BLaER1 (cell line): ENCODE measurements around the gene RGSL1.

Experiments used
- H3K27ac ChIP-seq: shearing (Covaris generic); formaldehyde crosslinking; 2 replicates; pipeline ENCODE4 v1.8.1; 2022
- H3K27me3 ChIP-seq: shearing (Covaris generic); formaldehyde crosslinking; 2 replicates; pipeline ENCODE4 v1.8.1; 2022
- H3K36me3 ChIP-seq: shearing (Covaris generic); formaldehyde crosslinking; 2 replicates; pipeline ENCODE4 v1.8.1; 2022
- H3K4me1 ChIP-seq: shearing (Covaris generic); formaldehyde crosslinking; 2 replicates; pipeline ENCODE4 v1.8.1; 2022
- H3K4me2 ChIP-seq: shearing (Covaris generic); formaldehyde crosslinking; 2 replicates; pipeline ENCODE4 v1.8.1; 2022
- H3K4me3 ChIP-seq: shearing (Covaris generic); formaldehyde crosslinking; 2 replicates; pipeline ENCODE4 v1.8.1; 2022
- H3K9ac ChIP-seq: shearing (Covaris generic); formaldehyde crosslinking; 2 replicates; pipeline ENCODE4 v1.8.1; 2022
- H3K9me3 ChIP-seq: shearing (Covaris generic); formaldehyde crosslinking; 2 replicates; pipeline ENCODE4 v1.8.1; 2022
- H4K20me1 ChIP-seq: shearing (Covaris generic); formaldehyde crosslinking; 2 replicates; pipeline ENCODE4 v1.8.1; 2022
- Cebpa-rat ChIP-seq: shearing (Covaris generic); IDR thresholded peaks from 2 replicates; pipeline ENCODE4 v1.8.1; 2022

RGSL1 gene

GRCh38 chr1:182450087-182450486, at the start of gene RGSL1:
TSS of gene RGSL1 (plus strand) at chr1:182450146. CDS start at chr1:182450166, 20 bp downstream.
- Histone ChIP-seq H3K9me3 (no peaks in the 10 kb centered on the region), H3K9ac (no peak within 1 kb of the TSS), H3K36me3 (no peaks in the 10 kb centered on the region), H3K4me3 (no peak within 1 kb of the TSS), H3K27me3 (no peaks in the 10 kb centered on the region), H4K20me1 (no peaks in the 10 kb centered on the region), H3K27ac (no peak within 1 kb of the TSS), H3K4me2 (no peak within 1 kb of the TSS), H3K4me1 (peaks cover 14% of the 10 kb centered on the region)
- TF ChIP-seq Cebpa-rat, result no peak

- Histone ChIP-seq H3K4me2 (no peak within 1 kb of the TSS), H3K27ac (no peak within 1 kb of the TSS), H3K4me3 (no peak within 1 kb of the TSS), H3K9me3 (peaks cover 3% of the 10 kb centered on the region; the same call in 1 of the 2 replicates), H3K27me3 (no peaks in the 10 kb centered on the region), H4K20me1 (no peaks in the 10 kb centered on the region), H3K36me3 (no peaks in the 10 kb centered on the region), H3K9ac (no peak within 1 kb of the TSS), H3K4me1 (peaks cover 13% of the 10 kb centered on the region)
- TF ChIP-seq Cebpa-rat, result no peak
Observed at GRCh38 chr1:182400567-182400966, 49.4 kb upstream of the RGSL1 start, which contains the start of gene TEDDM1. TSS of gene TEDDM1 (minus strand) at chr1:182400667. CDS start at chr1:182400485, 182 bp downstream.

GRCh38 chr1:182404781-182405180, 45.2 kb upstream of the RGSL1 start:
- H3K27ac ChIP-seq, result no peak overlapping the region
- H3K27me3 ChIP-seq, result no peaks in the 10 kb centered on the region
- TF ChIP-seq Cebpa-rat, result no peak
- peaks cover 7% of the 10 kb centered on the region; the same call in 1 of the 2 replicates for H3K9me3 ChIP-seq
- no peak overlapping the region for H3K4me2 ChIP-seq
- H4K20me1 ChIP-seq, result no peaks in the 10 kb centered on the region
- H3K36me3 ChIP-seq, result no peaks in the 10 kb centered on the region
- no peak overlapping the region for H3K4me3 ChIP-seq
- H3K4me1 ChIP-seq, result peaks cover 28% of the 10 kb centered on the region
- no peak overlapping the region for H3K9ac ChIP-seq

GRCh38 chr1:182405578-182405977, 44.4 kb upstream of the RGSL1 start:
- Histone ChIP-seq H3K4me3 (no peak overlapping the region), H3K4me2 (no peak overlapping the region), H4K20me1 (no peaks in the 10 kb centered on the region), H3K36me3 (no peaks in the 10 kb centered on the region), H3K27ac (no peak overlapping the region), H3K4me1 (peaks cover 28% of the 10 kb centered on the region), H3K9ac (no peak overlapping the region), H3K27me3 (no peaks in the 10 kb centered on the region), H3K9me3 (peaks cover 7% of the 10 kb centered on the region; the same call in 1 of the 2 replicates)
- no peak for TF ChIP-seq Cebpa-rat

GRCh38 chr1:182406012-182406411, 43.9 kb upstream of the RGSL1 start:
- Histone ChIP-seq H3K36me3 (no peaks in the 10 kb centered on the region), H3K27me3 (no peaks in the 10 kb centered on the region), H3K4me3 (no peak overlapping the region), H4K20me1 (no peaks in the 10 kb centered on the region), H3K4me2 (no peak overlapping the region), H3K9ac (no peak overlapping the region), H3K27ac (no peak overlapping the region), H3K4me1 (peaks cover 28% of the 10 kb centered on the region), H3K9me3 (peaks cover 7% of the 10 kb centered on the region; the same call in 1 of the 2 replicates)
- TF ChIP-seq Cebpa-rat, result no peak

- Histone ChIP-seq H3K27ac (no peak overlapping the region), H3K9me3 (peaks cover 7% of the 10 kb centered on the region; the same call in 1 of the 2 replicates), H3K27me3 (no peaks in the 10 kb centered on the region), H3K4me2 (peak overlapping the region; percentile 69), H3K4me1 (peaks cover 28% of the 10 kb centered on the region), H4K20me1 (no peaks in the 10 kb centered on the region), H3K36me3 (no peaks in the 10 kb centered on the region), H3K4me3 (no peak overlapping the region), H3K9ac (peak overlapping the region; percentile 16; the same call in 1 of the 2 replicates)
- no peak for TF ChIP-seq Cebpa-rat
Observed at GRCh38 chr1:182407724-182408123, 42.2 kb upstream of the RGSL1 start.

GRCh38 chr1:182408435-182409075, 41.4 kb upstream of the RGSL1 start:
- H3K9me3 ChIP-seq, result peaks cover 7% of the 10 kb centered on the region; the same call in 1 of the 2 replicates
- H3K27ac ChIP-seq, result no peak overlapping the region; the same call in 1 of the 2 replicates
- H3K4me3 ChIP-seq, result no peak overlapping the region
- no peak overlapping the region for H3K9ac ChIP-seq
- TF ChIP-seq Cebpa-rat, result no peak
- H3K4me2 ChIP-seq, result peak overlapping the region; percentile 69
- no peaks in the 10 kb centered on the region for H4K20me1 ChIP-seq
- peaks cover 28% of the 10 kb centered on the region for H3K4me1 ChIP-seq
- H3K27me3 ChIP-seq, result no peaks in the 10 kb centered on the region
- no peaks in the 10 kb centered on the region for H3K36me3 ChIP-seq

- no peak for TF ChIP-seq Cebpa-rat
- Histone ChIP-seq H3K4me3 (no peak overlapping the region), H3K4me2 (no peak overlapping the region), H3K27ac (no peak overlapping the region), H3K36me3 (no peaks in the 10 kb centered on the region), H3K9ac (no peak overlapping the region), H3K4me1 (peaks cover 28% of the 10 kb centered on the region), H4K20me1 (no peaks in the 10 kb centered on the region), H3K27me3 (no peaks in the 10 kb centered on the region), H3K9me3 (peaks cover 7% of the 10 kb centered on the region; the same call in 1 of the 2 replicates)
Observed at GRCh38 chr1:182410138-182410537, 39.8 kb upstream of the RGSL1 start.

GRCh38 chr1:182410620-182411273, 39.2 kb upstream of the RGSL1 start:
- H3K27ac ChIP-seq, result no peak overlapping the region
- no peak overlapping the region for H3K4me3 ChIP-seq
- H3K36me3 ChIP-seq, result no peaks in the 10 kb centered on the region
- H3K9me3 ChIP-seq, result peaks cover 2% of the 10 kb centered on the region; the same call in 1 of the 2 replicates
- peaks cover 28% of the 10 kb centered on the region for H3K4me1 ChIP-seq
- H4K20me1 ChIP-seq, result no peaks in the 10 kb centered on the region
- no peak for TF ChIP-seq Cebpa-rat
- no peak overlapping the region for H3K9ac ChIP-seq
- H3K27me3 ChIP-seq, result no peaks in the 10 kb centered on the region
- no peak overlapping the region for H3K4me2 ChIP-seq

- no peak overlapping the region for H3K4me2 ChIP-seq
- no peaks in the 10 kb centered on the region for H4K20me1 ChIP-seq
- H3K9me3 ChIP-seq, result no peaks in the 10 kb centered on the region
- no peak for TF ChIP-seq Cebpa-rat
- H3K27me3 ChIP-seq, result no peaks in the 10 kb centered on the region
- H3K9ac ChIP-seq, result no peak overlapping the region
- H3K4me3 ChIP-seq, result no peak overlapping the region
- H3K4me1 ChIP-seq, result peaks cover 5% of the 10 kb centered on the region
- no peak overlapping the region for H3K27ac ChIP-seq
- H3K36me3 ChIP-seq, result no peaks in the 10 kb centered on the region
Observed at GRCh38 chr1:182413486-182413885, 36.5 kb upstream of the RGSL1 start.
